A673 (cell line): ENCODE data around the gene PCBP1.

Experiments used
- CTCF ChIP-seq: fragments of 300-800, 200-600 bp; sonication (generic); conservative IDR thresholded peaks from 2 replicates; pipeline ENCODE4 v1.5.1; 2017; ENCODE audit warnings: low read depth, mild to moderate bottlenecking, antibody characterized with exemption, low read length, moderate library complexity, mixed read lengths
- EZH2 ChIP-seq: fragments of 200-600 bp; sonication (generic); IDR thresholded peaks from 2 replicates; pipeline ENCODE4 v1.6.1; 2017; ENCODE audit warnings: borderline replicate concordance, low read depth, mild to moderate bottlenecking, mixed read lengths, antibody characterized with exemption, low read length; ENCODE audit not compliant: poor library complexity, severe bottlenecking

- TF ChIP-seq CTCF = no peak
- no peak for TF ChIP-seq EZH2
These were observed 45.2 kb downstream of the PCBP1 start for GRCh38 chr2:70132244-70133126.
